ENCODE measurements around the gene WDR27.

Gene WDR27

DNA sequence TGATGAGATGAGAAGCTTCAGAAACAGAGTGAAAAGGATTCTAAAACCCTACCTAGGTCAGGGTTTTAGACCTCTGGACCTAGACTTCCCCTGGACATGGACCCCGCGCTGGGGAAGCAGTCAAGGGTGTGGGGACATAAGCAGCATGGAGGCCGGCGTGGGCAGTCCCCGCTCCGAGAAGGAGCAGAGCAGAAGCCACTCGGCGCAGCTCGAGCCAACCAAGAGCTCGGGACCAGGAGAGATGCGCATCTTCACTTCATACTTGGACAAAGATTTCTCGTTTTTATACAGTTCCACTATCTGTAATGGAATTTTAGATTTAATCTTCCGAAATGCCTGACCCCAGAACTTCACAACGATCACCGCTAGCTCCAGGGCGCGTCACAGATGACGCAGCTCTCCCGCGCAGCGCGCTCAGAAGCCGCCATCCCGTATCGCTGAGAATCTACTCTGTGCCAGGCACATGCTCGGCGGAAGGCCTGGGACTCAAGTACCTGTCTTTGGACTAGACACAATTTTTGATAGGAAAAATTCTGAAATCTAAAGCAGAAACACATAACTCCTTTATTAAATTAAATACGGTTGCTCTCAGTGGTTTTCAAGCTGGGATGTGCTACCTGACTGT lies 60.3 kb downstream of the WDR27 start:
- in situ Hi-C loops (cut with MboI; ENCODE audit: low sequenced_read_pairs): no loop called here

DNA sequence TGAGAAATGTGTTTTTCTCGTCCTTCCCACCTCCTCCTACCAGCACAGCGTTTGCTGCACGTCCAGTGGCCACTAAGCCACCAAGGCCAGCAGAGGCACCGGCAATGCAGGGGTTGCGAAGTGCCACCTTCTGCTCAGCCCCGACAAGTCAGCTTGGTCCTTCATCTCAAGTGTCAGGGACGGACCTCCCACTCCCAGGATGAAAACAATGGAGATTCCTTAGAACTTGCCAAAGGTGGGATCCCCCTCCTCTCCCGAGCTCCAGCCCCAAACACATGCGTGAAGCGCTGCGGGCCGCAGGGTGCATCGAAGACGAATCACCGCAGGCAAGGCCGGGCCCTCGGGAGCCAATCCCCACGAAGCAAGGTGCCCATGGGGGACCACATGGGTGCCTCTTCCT lies 60.8 kb downstream of the WDR27 start:
- in situ Hi-C loops (cut with MboI; ENCODE audit: low sequenced_read_pairs): no loop called here

DNA sequence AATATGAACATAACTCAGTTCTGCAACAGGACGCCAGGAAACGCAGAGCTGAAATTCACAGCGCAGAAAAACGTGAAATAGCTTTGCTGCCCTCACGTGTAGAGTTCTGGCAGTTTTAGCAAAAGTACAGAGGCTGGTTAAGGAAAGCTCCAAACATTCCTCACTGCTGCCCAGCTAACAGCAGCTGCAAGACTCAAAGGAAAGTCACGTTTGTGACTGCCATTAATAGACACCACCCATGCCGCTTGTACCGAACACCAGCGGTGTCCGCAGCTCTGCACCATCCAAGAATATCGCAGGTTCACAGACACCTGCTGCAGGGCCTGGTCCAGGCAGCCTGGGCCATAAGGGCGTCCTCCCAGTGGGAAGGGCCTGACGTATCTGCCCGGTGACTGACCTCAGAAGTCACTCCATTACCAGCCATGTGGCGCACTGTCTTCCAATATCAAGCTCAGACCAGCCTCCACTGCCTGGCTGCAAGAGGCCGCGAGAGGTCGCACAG lies 61.4 kb downstream of the WDR27 start:
- in situ Hi-C loops (cut with MboI; ENCODE audit: low sequenced_read_pairs): no loop called here

DNA sequence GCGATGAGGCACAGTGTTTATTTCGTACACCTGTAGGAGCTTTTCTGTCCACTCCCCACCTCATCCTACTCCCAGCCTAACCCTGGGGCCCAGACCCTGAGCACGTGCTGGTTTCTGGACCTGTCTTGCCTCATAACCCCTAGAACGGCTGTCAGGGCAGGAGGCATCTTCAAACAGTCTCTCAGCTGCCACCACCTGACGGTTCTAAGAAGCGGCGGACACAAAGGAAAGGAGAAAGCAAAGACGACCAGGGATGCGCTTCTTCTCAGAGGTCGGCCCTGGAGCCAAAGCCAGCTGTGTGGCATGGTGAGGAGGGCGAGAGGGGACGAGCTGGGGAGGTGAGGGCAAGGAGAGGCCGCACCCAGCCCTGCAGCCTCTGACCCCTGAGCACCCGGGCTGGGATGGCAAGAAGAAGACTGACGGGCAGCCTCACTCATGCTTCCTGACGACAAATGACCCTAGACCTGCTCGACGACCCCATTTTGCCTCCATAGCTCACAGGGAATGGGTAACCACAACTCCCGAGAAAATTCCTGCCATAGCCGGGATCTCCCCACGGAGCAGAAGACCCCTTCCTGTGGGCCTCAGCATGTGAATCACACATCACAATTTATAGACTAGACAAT lies 62.1 kb downstream of the WDR27 start:
- in situ Hi-C loops (cut with MboI; ENCODE audit: low sequenced_read_pairs): no loop called here

DNA sequence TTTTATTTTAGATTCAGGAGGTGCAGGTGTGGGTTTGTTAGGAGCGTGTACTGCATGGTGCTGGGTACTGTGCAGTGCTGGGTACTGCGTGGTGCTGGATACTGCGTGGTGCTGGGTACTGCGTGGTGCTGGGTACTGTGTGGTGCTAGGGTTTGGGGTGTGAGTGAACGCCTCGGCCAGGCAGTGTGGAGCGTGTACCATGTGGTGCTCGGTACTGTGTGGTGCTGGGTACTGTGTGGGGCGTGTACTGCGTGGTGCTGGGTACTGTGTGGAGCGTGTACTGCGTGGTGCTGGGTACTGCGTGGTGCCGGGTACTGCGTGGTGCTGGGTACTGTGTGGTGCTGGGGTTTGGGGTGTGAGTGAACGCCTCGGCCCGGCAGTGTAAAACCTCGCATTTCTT lies 62.9 kb downstream of the WDR27 start:
- in situ Hi-C loops (cut with MboI; ENCODE audit: low sequenced_read_pairs): no loop called here

DNA sequence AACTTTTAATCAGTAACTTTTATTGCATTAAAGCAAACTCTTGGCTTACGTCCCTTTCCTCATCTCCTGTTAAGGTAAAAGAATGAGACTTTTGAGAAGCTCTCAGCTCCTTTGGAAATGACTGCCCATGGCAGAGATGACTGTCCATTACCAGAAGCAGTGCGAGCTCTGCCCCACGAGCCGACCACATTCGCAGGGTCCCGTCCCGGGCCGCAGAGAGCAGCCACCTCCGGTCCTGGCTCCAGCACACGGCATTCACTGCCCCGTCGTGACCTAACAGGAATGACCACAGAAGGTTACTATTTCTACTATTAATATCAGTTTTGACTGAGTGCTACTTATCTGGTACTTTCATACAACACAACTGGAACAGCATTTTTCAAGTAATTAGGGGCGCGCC lies 63.4 kb downstream of the WDR27 start:
- in situ Hi-C loops (cut with MboI; ENCODE audit: low sequenced_read_pairs): no loop called here

GRCh38 chr6:169635345-169635744 lies 66.5 kb downstream of the WDR27 start:
- in situ Hi-C loops (cut with MboI; ENCODE audit: low sequenced_read_pairs): no loop called here

- in situ Hi-C loops (cut with MboI; ENCODE audit: low sequenced_read_pairs): no loop called here
Measured at GRCh38 chr6:169632841-169633240, 69.0 kb downstream of the WDR27 start.

DNA sequence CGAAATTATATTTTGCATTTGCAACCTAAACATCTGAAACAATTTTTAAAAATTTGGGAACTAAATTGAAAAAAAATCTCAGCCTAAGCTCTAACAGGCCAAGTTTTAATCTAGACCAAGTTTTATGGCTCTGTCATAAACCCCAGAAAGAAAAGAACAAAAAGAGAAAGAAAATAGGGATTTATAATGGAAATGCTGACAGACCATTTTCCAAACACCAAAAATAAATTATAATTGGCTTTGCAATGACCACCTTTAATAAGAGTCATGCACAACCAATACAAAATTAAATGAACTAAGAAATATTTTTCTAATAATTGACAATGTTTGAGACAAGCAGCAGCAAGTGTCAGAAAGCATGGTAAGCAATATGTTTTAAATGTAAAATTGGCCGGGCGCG lies 72.6 kb downstream of the WDR27 start:
- in situ Hi-C loops (cut with MboI; ENCODE audit: low sequenced_read_pairs): no loop called here

DNA sequence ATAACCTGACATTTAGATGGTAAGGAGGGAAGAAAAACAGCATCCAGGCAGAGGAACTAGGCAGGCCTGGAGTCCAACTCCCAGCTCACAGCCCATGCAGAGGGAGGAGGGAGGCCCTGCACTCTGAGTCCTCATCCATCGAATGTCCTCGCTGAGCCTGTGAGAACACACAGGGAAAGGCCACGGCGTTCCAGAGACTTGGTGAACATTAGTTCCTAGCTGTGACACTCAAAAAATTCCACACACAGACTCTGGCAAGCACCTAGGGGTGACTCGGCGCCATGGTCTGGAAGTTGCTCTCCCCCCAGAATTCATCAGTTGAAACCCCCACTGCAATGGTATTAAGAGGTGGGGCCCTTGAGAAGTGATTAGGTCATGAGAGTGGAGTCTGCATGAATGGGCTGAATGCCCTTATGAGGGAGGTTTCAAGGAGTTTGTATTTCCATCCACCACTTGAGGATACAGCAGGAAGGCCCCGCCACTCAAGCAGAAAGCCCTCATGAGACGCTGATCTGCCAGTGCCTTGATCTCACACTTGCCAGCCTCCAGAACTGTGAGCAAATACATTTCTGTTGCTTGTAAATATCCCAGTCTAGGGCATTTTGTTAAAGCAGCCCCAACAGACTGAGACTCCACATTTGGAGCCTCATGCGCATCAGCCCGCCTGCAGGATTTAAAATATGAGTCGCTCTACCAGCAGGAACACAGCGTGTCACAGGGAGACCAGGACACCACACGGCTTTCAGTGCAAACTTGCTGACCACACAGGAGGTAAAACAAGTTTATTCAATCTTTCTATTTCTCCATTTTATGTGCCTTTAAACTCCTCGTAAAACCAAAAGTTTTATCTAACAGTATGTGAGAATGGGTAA lies 73.9 kb downstream of the WDR27 start:
- in situ Hi-C loops (cut with MboI; ENCODE audit: low sequenced_read_pairs): no loop called here

- in situ Hi-C loops (cut with MboI; ENCODE audit: low sequenced_read_pairs): no loop called here
Measured at GRCh38 chr6:169626649-169627048, 75.2 kb downstream of the WDR27 start.

DNA sequence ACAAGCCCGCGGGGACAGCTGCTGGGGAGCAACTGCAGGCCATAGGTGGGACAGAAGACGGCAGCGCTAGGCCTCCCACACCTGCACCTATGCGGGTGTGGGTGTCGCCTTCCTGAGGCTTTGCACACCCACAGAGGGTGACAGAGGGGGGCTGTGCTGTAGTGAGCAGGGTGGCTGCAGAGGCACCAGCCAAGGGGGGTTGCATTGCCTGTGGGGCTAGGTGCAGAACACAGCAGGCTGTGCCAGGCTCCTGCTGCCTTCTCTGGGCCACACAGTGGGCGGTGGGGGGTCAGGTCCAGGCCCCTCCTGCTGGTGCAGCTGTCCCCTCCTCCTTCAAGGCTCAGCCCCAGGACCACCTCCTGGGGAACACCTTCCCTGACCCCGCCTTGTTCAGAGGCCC lies 75.7 kb downstream of the WDR27 start:
- in situ Hi-C loops (cut with MboI; ENCODE audit: low sequenced_read_pairs): no loop called here

DNA sequence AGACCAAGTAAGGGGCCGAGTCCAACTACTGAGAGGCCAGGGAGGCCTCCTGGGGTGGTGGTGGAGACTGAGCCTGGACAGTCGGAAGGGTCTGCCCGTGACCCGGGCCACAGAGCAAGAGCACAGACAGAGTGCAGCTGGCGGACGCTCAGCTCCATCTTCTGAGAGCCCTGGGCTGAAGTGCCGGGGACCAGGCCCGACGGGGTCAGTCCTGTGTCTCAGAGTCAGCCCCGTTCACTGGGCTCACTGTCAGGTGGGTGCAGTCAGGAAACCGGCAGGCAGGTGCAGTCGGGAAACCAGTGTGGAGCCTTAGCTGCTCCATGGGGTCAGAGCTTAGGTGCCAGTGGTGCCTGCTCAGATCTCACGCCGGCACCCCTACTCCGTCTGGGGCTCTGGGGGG lies 76.5 kb downstream of the WDR27 start:
- in situ Hi-C loops (cut with MboI; ENCODE audit: low sequenced_read_pairs): no loop called here

GRCh38 chr6:169624785-169625184 lies 77.0 kb downstream of the WDR27 start:
- in situ Hi-C loops (cut with MboI; ENCODE audit: low sequenced_read_pairs): no loop called here

- in situ Hi-C loops (cut with MboI; ENCODE audit: low sequenced_read_pairs): no loop called here
Measured at GRCh38 chr6:169623975-169624374, 77.9 kb downstream of the WDR27 start.

DNA sequence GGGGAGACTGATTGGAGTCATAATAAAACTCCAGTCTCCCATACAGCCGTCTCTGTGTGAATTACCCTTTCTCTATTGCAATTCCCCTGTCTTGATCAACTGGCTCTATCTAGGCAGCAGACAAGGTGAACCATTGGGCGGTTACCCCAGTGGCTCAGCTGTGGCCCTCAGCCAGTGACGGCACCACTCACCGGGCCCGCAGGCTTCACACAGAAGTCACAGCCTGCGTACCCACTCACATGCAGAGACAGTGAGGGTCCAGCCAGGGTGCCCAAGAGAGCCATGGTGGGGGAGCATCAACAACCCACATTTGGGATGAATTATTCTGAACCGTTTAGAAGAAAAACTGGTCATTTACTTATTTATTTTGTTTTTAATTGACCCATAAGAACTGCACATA lies 78.5 kb downstream of the WDR27 start:
- in situ Hi-C loops (cut with MboI; ENCODE audit: low sequenced_read_pairs): no loop called here

- in situ Hi-C loops (cut with MboI; ENCODE audit: low sequenced_read_pairs): no loop called here
Measured at GRCh38 chr6:169622618-169623017, 79.2 kb downstream of the WDR27 start.

- in situ Hi-C loops (cut with MboI; ENCODE audit: low sequenced_read_pairs): no loop called here
Measured at GRCh38 chr6:169621311-169621710, 80.5 kb downstream of the WDR27 start.

DNA sequence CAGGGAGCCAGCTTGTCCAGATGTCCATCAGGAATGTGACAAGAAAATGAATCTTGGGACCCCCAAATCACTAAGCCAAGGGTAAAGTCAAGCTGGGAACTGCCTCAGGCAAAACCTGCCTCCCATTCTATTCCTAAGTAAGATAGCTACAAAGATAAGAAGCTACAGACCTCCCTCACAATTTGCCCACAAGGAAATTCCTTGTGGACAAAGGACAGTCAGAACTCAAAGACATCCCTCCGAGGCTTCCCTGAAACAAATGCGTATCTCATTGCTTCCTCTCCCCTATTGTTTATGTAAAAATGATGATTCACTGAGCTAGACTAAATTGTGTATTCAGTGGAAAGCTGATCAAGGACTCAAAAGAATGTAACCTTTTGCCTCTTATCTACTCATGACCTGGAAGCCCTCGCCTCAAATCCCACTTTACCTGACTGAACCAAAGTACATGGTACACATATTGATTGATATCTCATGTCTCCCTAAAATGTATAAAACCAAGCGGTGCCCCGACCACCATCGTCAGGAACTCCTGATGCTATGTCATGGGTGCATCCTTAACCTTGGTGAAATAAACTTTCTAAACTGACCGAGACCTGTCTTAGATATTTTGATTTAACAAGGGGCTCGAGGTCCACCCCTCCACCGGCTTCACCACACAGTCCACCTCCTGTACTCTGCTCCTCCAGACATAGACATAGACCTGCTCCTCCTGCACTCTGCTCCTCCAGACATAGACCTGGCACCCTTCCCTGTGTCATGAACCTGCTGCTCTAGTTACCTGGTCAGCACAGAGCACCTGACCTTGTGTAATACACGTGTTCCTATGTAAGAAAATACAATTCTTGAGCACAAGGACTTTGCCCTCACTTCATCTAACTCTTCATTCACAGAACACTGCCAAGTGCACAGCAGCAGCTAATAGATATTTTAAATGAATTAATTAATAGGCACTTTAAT lies 81.4 kb downstream of the WDR27 start:
- in situ Hi-C loops (cut with MboI; ENCODE audit: low sequenced_read_pairs): no loop called here

DNA sequence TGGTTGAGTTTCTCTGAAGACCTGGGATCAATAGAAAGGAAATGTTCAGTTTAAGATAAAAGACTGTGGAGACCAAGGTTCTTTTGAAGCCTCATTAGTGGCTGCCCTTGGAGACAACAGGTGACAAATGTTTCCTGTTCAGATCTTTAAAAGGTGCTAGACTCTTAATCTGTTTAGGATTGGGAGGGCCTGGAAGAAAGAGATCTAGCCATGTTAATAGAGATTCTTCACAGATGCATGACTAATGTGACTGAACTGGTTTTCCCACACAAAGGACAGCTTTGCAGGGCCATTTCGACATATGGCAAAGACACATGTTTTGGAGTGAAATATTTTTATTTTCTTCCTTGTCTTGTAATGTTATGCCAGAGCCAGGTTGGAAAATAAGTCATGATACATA lies 82.2 kb downstream of the WDR27 start:
- in situ Hi-C loops (cut with MboI; ENCODE audit: low sequenced_read_pairs): no loop called here
